GM19239 (cell line): ENCODE results near the gene BANP.
"Not testable (repeated sequence)": the region's sequence is repeated elsewhere in the genome, so short reads cannot be mapped to it uniquely, and the experiment has no call there.

ENCODE experiments used
- DNase-seq: peaks from one replicate; pipeline ENCODE4 v3.0.0; 2011; ENCODE audit warnings: low spot score; ENCODE audit not compliant: insufficient read length
- FAIRE-seq: peaks from 2 replicates; lab custom pipeline; 2011; peaks lifted over from hg19 to GRCh38; lab: Jason Lieb, UNC

Gene BANP

DNA sequence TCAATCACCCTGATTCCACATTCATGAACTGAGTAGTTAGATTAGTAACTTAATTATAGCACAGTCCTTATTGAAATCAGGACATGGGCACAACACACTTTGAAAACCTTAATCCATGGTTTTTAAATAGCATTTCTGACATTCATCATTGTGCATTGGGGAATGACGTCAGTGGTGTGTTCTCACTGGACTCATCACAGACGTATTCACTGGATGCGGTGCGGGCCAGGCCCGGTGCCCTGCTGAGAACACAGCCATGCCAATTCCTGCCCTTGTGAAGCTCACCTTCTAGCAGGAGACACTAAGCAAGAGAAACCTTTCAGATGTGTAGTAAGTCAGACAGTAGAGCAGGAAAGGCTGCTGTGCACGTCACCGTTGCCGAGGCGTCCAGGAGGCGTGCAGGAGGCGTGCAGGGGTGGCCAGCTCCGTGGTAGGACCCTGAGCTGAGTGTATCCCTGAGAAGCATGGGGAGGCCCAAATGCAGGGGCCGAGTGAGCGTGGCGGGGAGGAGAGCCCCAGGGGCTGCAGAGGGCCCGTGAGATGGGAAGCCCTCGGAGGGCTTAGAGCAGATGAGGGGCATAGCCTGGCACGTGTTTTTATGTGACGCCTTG, 12.9 kb downstream of the BANP start:
- DNase-seq: no peak
- no peak for FAIRE-seq

DNA sequence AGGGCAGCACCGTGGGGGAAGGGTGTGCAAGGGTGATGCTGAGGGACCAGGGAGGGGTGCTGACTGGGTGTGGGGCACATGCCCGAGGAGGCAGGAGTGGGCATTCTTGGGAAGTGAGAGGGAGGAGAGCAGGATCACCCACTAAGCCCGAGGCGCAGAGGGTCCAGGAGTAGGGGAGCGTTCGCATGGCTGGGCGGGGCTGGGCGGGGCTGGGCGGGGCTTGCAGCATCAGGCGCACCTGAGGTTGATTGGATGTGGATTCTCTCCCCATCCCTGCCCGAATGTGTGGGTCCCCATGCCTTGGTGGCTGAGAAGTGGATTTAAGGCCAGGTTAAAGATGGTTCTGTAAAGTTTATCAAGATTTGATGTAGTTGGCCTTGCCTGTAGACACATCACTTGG, 14.2 kb downstream of the BANP start:
- no peak for DNase-seq
- FAIRE-seq: no peak

DNA sequence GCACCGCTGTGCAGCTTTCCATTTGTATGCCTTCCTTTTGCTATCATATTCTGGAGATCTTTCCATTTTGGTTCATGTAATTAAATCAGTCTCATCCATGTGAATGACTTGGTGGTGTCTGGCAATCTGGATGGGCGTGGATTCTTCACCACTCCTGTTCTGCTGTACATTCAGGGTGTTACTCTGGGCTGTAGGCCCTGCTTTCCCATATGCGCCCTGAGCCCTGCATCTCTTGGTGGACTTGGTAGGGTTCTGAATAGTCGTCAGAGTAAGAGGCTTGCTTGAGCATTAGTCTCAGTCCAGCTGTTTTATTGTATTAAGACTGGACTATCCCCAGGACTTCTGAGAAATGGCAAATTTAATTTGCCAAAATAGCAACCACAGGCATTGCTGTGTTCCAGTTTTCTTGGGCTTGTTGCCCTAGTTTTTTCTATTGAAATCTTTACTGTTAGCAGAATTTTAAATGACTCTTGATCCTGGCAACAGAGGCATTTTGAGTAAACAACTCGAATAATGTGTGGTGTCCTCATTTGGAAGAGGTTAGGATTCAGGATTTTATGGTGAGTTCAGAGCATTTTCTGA, 14.9 kb downstream of the BANP start:
- no peak for FAIRE-seq
- no peak for DNase-seq

DNA sequence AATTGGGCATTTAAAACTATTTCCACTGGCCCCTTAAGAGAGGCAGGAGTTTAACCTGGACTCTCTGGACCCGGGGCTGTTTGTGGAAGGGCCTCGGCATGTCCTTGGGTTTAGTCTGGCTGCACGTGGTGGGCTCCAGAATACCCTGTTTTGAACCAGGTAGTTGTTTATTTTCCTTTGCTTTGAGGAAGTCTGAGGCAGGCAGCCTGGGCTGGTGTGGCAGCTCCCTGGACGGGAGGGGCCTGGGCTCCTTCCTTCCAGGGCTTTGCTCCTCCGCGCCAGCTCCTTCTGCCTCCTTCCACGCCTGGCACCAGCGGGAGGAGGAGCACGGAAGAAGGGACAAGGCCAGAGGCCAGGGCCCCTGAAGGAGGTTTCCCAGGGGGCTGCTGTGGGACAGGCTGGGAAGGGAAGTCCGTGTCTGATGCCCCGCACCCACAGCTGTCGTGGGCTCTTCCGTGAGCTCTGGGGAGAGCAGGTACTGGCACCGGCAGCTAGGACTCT, 15.5 kb downstream of the BANP start:
- DNase-seq (no peak), FAIRE-seq (no peak)

DNA sequence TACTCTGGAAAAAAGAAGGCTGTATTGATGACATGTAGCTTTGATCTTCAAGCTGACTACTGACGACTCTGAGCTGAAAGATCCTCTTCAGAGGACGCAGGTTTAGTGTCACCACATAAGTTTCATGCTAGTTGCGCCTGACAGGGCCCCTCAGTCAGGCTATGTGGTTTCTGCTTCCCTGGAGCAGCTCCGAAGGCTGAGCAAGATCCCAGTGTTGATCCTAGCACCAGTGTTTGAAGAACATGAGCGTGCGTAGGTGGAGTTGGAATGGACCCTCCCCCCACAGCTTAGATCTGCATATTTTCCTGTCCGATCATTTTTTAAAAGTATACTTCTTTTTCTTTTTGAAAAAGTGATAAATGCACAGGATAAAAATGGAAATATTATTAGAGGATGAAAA, 17.3 kb downstream of the BANP start:
- DNase-seq (no peak), FAIRE-seq (no peak)

DNA sequence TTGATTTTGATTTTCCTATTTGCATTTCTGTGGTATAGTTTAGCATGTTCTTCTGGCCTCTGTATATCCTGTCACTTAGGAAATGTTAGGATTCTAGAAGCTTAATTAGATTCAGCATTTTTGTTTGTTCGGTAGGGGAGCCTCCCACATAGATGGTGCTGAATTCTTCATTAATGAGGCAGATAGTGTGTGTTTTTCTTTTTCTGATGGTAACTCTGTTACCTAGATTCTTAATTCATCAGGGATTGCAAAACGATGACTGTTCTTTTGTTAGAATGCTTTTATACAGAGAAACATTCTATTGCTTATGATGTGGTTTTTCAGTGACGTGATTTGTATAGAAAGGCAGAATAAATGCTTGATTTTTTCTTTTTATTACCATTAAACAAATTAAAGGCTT, 19.0 kb downstream of the BANP start:
- FAIRE-seq: no peak
- no peak for DNase-seq

DNA sequence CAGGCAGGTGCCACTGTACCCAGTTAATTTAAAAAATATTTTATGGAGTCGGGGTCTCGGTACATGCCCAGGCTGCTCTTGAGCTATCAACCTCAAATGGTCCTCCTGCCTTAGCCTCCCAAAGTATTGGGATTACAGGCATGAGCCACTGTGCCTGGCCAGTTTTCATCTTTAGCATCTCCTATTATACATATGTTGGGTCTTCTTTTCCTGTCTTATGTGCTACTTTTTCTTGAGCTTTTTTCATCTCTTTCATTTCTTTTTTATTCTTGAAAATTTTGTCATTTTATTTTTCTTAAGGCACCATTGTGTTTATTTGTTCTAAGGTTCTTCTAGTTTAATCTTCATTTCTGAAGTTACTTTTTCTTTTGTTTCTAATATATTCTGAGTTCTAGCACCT, 20.7 kb downstream of the BANP start:
- no peak for DNase-seq
- FAIRE-seq: no peak

DNA sequence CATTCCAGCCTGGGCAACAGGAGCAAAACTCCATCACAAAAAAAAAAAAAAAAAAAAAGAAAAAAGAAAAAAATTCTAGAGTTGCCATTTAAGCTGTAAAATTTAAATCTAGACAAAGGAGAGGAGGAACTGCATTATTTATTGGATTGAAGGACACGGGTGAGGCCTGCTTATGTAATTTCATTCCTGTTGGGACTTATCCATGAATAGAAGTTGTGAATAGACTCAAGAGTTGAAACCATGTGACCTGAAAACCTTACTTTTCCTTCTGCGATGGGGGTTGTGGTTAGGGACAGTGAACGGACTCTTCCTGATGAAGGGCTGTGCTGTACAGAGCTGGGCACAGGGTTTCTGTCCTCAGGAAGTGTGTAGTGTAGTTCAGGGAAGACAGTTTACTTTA, 22.5 kb downstream of the BANP start:
- DNase-seq (no peak), FAIRE-seq (no peak)

DNA sequence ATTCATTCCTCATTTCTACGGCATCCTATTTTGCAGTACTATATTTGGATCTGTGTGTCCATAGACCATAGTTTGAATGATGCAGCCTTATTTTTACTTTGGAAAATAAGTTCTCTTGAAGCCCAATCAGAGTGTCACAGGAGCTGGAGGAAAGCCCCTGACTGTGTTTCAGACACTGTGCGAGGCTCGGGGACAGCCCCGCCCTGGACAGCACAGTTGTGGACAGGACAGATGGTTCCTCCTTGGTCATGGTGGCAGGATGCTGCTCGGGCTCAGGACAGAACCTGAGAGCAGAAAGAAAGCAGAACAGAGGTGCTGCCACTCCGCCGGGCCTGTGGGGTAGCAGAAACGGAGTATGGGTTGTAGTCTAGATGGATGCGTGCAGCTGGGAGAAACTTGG, 22.9 kb downstream of the BANP start:
- FAIRE-seq: no peak

DNA sequence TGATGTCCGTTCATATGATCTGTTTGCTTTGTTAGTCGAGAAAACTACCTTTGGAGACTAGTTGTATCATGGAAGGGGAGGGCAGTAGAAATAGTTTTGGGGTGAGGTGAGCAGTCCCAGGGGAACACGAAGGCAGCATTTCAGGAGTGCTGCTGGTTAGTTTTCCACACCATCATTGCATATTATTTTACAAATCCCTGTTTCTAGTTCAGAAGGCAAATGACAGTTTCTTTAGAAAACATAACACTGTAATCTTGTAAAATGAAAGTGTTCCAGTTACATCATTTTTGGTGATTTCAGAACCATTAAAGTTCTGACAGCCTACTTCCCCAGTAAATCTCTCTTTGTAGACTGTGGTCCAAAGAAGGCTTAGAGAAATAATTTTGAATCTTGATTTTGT, 25.4 kb downstream of the BANP start:
- FAIRE-seq (no peak), DNase-seq (no peak)

More for the DNA sequence above, 22.9 kb downstream of the BANP start:
- DNase-seq: no peak

DNA sequence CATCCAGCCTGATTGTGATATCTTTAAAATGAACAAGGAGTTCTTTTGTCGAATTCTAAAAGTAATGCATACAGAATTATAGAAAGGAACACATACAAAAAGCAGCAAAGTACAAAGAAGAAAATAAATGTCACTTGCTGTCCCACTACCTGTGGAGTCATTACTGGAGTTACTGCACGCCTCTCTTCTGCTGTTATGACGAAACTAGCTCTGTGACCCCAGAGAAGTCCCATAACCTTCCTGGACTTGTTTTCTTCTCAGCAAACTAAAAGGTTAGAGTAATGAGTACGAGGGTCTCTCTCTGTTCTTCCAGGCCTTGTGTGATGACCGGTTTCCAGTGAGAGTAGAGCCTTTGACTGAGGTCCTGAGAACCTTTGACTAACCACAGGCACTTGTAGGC, 26.9 kb downstream of the BANP start:
- DNase-seq (no peak), FAIRE-seq (no peak)

DNA sequence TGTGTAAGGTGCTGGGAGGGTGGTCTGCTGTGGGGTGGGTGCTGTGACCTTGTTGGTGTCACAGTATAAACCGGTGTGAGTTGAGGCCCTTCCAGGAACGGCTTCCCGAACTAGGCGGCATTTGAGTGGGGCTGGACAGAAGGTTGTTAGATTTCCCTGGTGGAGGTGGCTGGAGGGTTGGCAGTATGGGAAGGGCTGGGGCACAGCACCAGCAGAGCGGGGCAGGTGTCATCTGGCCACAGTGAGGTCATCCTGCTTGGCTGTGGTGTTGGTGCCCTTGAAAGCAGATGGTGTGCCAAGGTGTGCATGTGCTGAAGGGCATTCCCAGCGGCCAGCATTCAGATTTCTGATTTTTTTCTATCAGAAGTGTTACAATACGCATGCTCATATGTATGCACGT, 28.1 kb downstream of the BANP start:
- FAIRE-seq: no peak
- DNase-seq: no peak

DNA sequence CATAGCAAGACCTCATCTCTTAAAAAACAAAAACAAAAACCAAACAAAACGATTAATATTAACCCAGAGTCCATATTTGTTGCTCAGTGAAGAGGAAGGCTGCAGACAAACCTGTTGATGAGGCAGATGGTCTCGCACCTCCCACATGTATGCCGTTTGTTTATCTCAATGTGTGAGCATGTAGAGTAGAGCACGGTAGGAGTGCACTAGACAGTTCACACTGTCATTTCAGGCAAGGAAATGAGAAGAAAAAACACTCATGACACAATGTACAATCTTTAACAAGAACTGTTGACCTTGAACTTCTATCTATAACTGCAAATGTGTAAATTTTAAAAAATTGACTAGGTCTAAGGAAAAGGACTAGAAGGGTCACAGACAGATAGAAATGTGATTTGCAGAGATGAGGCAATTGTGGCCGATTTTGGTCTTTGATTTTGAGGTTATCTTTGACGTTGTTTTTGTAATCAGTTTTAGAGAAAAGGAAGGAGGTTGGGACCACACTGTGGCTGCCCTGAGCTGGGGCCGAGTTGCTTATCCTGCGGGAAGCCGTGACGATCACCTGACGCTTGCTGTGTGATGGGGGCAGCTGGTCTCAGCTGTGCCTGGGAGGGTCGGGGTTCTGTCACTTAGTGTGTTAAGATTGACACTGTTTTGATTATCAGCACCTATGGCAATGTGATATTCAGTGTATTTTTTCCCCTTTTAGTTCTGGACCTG, 28.8 kb downstream of the BANP start:
- FAIRE-seq, DNase-seq: not testable (repeated sequence)

DNA sequence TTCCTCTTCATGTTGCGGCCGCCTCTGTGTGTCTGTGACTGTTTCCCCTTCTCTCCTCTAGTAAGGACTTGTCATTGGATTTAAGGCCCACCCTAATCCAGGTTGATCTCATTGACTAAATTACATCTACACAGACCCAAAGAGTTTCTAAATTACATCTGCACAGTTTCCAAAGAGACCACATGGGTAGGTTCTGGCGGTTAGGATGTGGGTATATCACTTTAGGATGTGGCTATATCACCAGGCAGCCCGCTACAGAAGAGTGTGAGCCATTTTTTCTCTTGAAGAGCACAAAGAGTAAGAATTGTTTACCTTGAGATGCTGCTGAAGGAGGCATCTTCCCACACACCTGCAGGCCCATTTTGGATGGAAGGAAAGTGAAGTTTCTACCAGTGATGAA, 30.1 kb downstream of the BANP start:
- not testable (repeated sequence) for FAIRE-seq, DNase-seq

DNA sequence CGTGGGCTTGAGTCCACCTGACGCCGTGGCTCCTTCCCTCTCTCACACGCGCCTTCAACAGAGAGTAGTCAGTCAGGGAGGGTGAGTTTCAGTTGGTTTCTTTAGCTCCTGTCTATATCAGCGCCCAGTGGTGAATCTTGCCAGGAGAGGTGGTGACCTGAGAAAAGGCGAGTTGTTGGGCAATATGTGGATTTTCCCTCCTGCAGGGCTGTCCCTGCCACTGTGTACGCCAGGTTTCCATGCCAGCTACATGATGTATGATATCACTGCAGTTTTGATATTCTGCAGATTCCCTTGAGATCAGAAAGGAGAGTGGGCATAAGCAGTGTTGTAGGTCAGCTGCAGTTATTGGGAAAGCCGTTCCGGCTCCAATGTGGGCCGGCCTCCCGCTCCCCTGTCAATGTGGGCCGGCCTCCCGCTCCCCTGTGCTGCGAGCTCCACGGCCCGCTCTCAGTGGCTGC, 31.4 kb downstream of the BANP start:
- DNase-seq (no peak), FAIRE-seq (no peak)

DNA sequence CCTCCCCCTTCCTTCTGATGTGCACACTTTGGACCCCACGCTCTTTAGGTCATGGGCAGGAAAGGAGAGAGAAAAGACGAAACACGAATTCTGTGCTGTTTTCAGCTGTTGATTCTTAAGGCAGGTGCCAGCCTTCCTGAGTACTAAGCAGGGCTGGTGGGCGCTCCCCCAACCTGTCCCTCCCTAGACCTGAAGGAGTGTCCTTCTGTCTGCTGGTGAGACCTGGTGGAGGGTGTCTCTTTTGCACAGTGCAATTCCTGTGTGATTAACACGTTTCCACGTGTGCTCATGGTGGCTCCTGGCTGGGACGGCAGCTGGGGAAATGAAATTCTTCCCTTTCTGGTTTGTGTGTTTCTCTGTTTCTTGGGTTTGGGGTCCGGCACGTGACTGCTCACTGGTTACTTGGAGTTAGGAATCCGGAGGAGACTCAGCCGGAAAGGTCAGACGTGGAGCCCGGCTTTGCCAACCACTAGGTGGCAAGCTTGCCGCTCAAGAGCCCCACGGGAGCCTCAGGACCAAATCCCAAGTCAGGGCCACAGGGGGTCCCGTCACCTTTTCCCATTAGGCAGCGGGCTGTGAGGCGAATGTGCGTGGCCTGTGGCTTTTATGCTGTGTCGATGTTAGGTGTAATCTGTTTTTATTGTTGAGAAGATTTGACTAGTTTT, 32.0 kb downstream of the BANP start:
- DNase-seq, FAIRE-seq: not testable (repeated sequence)

DNA sequence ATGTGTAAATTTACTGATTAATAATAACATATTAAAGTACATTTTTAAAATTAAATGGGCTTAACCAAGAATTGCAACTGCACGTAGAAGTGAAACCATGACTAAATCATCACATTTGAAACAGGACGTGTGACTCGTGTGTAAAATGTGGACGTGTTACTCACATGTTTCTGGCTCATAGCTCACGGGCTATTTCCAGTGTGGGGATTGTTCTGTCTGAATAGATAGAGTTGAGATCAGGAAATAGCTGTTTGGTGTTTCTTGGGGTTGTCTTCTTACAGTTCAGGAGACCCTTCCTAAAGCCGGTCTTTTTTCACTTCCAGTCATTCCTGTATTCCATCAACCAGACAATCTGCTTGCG, 32.5 kb downstream of the BANP start:
- FAIRE-seq, DNase-seq: not testable (repeated sequence)

DNA sequence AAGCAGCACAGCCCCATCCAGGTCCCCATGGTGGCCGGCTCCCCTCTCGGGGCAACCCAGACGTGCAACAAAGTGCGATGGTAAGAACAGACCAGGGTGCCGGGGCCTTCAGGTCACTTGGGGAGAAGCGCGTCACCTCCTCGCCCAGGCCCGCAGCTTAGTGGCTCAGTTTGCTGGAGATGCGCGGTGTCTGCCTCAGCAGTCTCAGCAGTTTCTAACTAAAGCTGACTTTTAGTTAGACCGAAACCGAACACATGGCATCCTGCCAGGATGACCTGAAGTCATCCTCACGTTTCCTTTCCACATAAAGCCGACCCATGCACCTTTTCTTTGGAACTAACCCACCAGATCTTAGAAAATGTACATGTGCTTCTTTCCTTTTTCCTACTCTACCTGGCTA, 32.9 kb downstream of the BANP start:
- not testable (repeated sequence) for DNase-seq, FAIRE-seq

DNA sequence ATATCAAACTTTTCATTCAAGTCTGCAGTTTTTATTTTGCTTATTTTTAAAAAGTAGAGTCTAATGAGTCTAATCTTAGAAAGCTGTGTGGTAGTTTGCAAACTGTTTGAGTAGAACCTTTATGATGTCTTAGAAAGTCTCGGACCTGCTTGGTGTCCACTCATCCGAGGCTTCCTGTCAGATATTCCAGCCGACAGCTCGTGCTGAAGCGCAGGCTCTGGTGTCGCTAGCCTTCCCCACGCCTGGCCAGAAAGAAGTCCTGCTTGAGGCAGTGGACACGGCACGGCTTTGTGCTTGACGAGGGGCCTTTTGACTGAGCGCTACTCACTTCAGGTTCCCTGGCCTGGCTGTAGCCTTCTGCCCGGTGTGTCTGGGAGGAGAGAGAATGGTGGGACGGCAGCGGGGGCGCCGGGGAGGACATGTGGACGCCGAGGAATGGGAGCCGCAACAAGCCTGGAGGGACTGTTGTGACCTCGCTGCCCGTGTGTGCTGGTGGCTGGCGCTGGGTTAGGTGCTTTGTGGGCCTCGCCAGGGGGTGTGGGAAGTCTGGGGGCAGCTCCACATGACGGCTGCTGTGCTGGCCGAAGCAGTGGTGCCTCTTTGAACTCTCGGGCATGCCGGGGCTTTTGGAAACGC, 33.5 kb downstream of the BANP start:
- DNase-seq: no peak

DNA sequence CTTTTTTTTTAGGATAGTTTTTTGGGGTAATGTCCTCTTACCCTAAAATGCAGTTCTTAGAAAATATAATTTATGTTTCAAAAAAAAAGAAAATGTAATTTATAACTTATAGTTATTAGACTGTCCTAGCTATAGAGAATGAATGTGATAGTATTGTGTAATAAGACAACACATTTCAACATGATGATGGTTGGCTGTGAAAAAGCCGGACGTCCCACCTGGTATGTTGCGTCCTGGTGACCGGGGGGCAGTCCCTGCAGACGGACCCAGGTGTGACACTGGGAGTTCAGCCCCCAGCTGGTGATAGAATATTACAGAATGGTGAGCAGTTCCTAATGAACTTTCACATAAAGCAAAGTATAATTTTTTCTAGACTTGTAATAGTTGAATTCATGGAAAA, 34.3 kb downstream of the BANP start:
- DNase-seq, FAIRE-seq: not testable (repeated sequence)

More for the DNA sequence above, 33.5 kb downstream of the BANP start:
- FAIRE-seq: no peak
